ENCODE results near the gene RNF4.
"Not testable (repeated sequence)": the region's sequence is repeated elsewhere in the genome, so short reads cannot be mapped to it uniquely, and the experiment has no call there.

Gene RNF4

GRCh38 chr4:2486981-2487380 is 18.1 kb downstream of the RNF4 start:
- DNase-seq (ENCODE audit: low spot score) = no peak

GRCh38 chr4:2487632-2488031 is 18.7 kb downstream of the RNF4 start:
- no peak for DNase-seq (ENCODE audit: low spot score)

DNA sequence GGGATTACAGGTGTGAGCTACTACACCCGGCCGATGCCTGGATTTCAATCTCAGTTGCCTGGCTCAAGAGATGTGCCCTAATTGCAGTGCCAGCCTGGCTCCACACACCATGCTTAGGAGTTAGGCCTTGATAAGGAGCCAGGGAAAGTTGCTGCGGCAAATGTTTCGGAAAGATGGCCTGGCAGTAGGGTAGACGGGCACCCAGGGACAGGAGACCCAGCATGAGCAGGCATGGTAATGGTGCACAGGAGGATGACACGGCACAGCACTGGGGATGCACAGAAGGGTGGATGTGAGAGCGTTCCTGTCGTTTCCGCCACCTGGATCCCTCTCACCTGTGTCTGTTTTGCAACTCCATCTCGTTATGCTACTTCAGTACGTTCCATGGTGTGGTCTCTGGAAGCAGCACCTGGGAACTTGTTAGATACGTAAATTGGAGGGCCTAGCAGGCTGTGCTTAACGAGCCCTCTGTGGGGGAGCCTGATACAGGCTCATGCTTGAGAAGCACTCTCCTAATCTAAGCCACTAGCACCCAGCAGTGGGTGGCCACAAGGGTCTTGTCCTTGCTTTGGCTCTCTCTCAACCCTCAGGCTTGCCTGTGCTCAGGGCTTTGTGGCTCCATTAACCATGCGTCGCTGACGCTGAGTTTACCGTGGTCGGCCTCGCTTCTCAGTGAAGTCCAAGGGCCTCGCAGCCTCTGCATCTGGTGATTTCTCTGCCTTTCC is 20.3 kb downstream of the RNF4 start:
- DNase-seq (ENCODE audit: low spot score) = no peak

DNA sequence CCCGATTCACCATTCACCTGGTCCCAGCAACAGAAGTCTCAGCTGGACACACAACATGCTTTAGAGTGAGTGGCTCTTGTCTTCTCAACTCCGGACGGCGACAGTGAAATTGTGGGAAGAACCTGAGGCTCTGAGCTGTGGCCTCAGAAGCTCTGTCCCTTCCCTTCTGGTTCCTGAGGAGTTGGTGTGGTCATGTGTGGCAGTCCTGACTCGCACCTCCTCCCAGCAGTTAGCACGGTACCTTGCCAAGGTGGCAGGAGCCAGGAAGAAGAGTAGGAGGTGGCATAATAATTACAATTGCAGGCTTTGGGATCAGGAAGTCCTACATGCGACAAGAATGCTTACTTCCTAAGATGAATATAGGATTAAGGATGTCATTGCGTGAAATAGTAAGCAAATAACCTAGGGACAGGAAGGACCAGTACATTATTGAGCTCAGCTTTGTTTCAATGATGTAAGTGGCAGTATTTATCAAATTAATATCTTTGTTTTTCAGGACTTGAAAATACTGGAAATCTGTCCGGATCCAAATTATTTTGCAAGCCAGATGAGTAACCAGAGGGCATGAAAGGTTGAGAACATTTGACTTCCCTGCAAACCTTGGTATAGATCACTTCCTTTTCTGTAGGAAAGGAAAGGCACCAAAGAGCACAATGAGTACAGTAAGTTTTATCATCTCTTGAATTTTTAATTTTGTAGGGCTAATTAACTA is 21.1 kb downstream of the RNF4 start:
- no peak for DNase-seq (ENCODE audit: low spot score)

DNA sequence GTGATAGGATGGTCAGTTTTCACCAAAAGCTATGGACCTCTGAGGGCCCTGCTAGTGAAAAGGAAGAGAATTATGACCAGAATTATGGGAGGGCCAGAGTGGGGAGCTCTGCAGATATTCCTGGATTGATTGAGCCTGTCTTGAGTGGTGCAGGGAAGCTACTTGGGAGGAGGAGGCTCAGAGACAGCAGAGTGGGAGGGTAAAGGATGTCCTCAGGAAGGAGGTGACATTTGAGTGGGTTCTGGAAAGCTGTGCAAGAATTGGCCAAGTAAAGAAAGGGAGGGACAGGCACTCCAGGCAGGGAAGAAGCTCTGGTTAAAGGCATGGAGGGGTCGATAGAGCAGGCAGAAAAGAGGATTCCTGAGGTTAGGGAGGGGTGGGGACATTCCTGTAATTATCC is 24.1 kb downstream of the RNF4 start:
- DNase-seq (ENCODE audit: low spot score) = no peak

- no peak for DNase-seq (ENCODE audit: low spot score)
Observed at GRCh38 chr4:2494992-2495391, 26.1 kb downstream of the RNF4 start.

DNA sequence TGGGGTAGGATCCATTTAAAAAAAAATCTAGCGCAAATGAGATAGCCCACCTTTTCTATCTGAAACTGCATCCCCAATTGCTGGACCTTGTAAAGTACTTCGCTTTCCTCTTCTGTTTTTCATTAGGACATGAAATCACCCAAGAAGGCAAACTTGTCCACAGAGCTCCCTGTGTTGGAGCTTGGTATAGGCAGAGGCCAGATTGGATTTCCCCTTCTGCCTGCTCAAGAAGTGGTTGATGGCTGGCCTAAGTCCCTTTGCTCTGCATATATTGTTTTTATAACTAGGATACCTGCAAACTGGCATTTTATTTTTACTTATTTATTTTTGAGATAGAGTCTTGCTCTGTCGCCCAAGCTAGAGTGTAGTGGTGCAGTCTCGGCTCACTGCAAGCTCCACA is 28.4 kb downstream of the RNF4 start:
- no peak for DNase-seq (ENCODE audit: low spot score)

DNA sequence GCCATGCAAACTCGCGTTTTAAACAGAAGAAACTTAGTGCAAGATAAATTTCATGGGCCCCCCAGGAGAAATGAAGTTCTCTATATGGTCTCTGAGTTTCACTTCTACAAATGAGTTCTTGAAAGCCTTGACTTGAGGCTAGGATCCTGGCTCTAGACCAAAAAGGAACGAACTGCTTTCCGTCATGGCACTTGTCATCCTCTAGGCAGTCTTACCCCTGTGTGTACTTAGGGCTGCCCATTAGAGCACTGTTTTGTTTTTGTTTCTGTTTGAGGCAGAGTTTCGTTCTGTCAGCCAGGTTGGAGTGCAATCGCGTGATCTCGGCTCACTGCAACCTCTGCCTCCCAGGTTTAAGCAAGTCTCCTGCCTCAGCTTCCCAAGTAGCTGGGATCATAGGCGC is 29.0 kb downstream of the RNF4 start:
- DNase-seq (ENCODE audit: low spot score) = no peak

DNA sequence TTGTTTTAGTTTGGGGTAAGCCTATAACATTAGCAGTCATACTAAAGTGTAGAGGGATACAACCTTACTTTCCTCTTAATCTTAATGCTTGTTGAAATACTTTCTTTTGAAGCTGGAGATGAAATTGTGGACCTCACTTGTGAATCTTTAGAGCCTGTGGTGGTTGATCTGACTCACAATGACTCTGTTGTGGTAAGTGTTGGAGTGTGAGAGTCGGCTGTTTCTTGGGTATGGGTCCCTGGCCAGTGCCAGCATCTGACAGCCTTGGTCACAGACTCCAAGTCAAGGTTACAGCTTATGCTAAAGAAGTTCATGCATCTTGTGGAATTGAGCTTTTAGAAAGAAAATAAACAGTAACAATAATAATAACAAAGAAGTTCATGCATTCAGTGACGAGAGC is 31.6 kb downstream of the RNF4 start:
- no peak for DNase-seq (ENCODE audit: low spot score)

GRCh38 chr4:2501034-2501594 is 32.2 kb downstream of the RNF4 start:
- no peak for DNase-seq (ENCODE audit: low spot score)

GRCh38 chr4:2503809-2504208 is 34.9 kb downstream of the RNF4 start:
- no peak for DNase-seq (ENCODE audit: low spot score)

- DNase-seq (ENCODE audit: low spot score) = no peak
Observed at GRCh38 chr4:2507259-2507658, 38.4 kb downstream of the RNF4 start.

DNA sequence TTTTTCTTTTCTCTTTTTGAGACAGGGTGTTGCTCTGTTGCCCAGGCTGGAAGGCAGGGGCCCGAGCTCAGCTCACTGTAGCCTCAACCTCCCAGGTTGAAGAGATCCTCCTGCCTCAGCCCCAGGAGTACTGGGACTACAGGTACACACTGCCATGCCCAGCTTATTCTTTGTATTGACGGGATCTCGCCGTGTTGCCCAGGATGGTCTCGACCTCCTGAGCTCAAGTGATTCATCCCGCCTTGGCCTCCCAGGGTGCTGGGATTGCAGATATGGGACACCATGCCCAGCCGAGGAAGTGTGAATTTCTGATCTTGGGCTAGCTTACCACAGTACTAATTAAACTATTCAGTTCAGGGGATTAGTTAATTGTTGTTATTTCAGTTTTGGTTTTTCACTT is 38.9 kb downstream of the RNF4 start:
- DNase-seq (ENCODE audit: low spot score) = no peak

GRCh38 chr4:2510351-2511259 is 41.7 kb downstream of the RNF4 start:
- no peak for DNase-seq (ENCODE audit: low spot score)

DNA sequence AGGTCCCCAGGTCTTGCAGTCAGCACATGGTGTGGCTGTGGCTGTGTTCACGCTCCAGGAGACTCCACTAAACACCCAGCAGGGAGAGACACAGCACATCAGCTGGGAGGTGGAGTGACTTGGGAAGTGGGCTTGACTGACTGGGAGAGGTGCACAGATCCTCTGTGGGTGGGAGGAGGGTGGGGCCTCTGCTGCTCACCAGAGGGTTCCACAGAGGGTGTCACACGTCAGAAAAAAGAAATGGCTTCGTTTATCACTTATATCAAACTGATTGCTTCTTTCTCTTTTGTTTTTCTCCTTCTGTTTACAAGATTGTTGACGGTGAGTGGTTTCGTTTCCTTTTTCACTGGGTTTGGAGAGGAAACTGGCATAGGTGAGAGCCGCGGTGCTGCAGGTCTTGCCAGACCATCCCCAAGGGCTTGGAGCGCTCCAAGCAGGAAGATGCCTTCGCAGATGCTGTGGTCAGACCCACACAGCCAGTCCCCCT is 42.8 kb downstream of the RNF4 start:
- no peak for DNase-seq (ENCODE audit: low spot score)

GRCh38 chr4:2512396-2513135 is 43.7 kb downstream of the RNF4 start:
- no peak for DNase-seq (ENCODE audit: low spot score)

GRCh38 chr4:2514193-2514592 is 45.3 kb downstream of the RNF4 start:
- not testable (repeated sequence) for DNase-seq (ENCODE audit: low spot score)

- DNase-seq (ENCODE audit: low spot score) = not testable (repeated sequence)
Observed at GRCh38 chr4:2514944-2515343, 46.0 kb downstream of the RNF4 start.

DNA sequence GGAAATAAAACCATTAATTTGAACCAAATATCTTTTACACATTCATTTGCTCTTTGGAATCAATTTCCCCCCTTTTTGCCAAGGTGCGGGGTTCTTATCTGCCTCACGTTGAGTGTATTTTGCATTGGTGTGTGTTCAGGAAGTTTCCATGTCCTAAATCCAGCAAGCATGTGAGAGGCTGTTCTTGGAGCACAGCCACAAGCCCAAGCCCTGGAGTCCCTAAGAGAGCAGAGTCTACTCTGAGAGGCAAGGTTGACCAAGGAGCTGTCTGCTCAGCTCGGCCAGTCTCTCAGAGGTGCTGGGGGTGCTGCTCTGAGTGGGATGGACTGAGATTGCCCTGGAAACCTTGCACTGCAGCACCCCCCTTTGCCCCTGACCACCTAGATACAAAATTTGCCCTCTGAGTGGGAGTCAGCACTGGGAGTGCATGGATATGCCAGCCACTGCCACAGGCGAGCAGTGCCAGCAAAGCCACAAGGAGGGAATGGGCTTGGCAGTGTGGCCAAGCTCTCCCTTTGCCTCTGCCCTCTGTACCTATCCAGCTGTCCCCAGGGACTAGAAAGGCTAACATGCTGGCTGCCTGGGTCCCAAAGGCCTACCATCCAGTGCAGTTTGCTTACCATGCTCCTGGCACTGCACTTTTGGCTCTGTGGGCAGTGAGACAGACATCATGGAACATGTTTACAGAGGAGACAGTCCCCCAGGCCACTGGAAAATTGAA is 47.1 kb downstream of the RNF4 start:
- no peak for DNase-seq (ENCODE audit: low spot score)

- DNase-seq (ENCODE audit: low spot score) = no peak
Observed at GRCh38 chr4:2516635-2517034, 47.7 kb downstream of the RNF4 start.

- DNase-seq (ENCODE audit: low spot score) = no peak
Observed at GRCh38 chr4:2526559-2526958, 57.7 kb downstream of the RNF4 start.

Data from LoVo (cell line).